Lower lobe of right lung (tissue), 2 donors: ENCODE results near the gene MGRN1. TPM values are rescaled to one million over a fixed set of nuclear protein-coding genes. Genes with fewer than 3 reads are reported as not detected.

ENCODE experiments used
- ATAC-seq, 2 donors: fragments of 200-7000 bp; cut with Tn5 transposase; one replicate each; pipeline ENCODE4 v1.9.1; 2020 to 2022; ENCODE audit warnings: mild to moderate bottlenecking in 2 of 2, moderate library complexity in 2 of 2
- DNase-seq: peaks from one replicate; pipeline ENCODE4 v3.0.0-alpha.2; 2020
- H3K27ac ChIP-seq: fragments of 200-600 bp; one replicate; pipeline ENCODE4 v1.8.0; 2022
- H3K27me3 ChIP-seq: fragments of 200-600 bp; one replicate; pipeline ENCODE4 v1.8.0; 2022; ENCODE audit warnings: low read depth
- H3K36me3 ChIP-seq: fragments of 200-600 bp; one replicate; pipeline ENCODE4 v1.8.0; 2022; ENCODE audit warnings: mild to moderate bottlenecking
- H3K4me1 ChIP-seq: fragments of 200-600 bp; one replicate; pipeline ENCODE4 v1.8.0; 2022
- H3K4me3 ChIP-seq: fragments of 200-600 bp; one replicate; pipeline ENCODE4 v1.8.0; 2022; ENCODE audit warnings: mild to moderate bottlenecking
- H3K9me3 ChIP-seq: fragments of 200-600 bp; one replicate; pipeline ENCODE4 v1.8.0; 2022
- CTCF ChIP-seq: fragments of 200-600 bp; IDR thresholded peaks from one replicate; pipeline ENCODE4 v1.8.0; 2022; ENCODE audit warnings: antibody characterized with exemption, mild to moderate bottlenecking
- intact Hi-C: fragments of 100-400 bp; cut with DNase I; formaldehyde crosslinking; loops from one replicate; pipeline ENCODE4 v1.11.0; 2022
- total RNA-seq: library from RNA; stranded (reverse); fragmentation: NEBNext Ultra II Directional; extraction: Animal tissue kit (Norgen Biotek cat#: 25700); gene quantifications from one replicate; pipeline ENCODE4 v1.2.1, GENCODE V29; 2021
- donor health status: DM: no; HTN: yes; CAD: no; lungs with severe emphysema.

Gene MGRN1
- total RNA-seq, 1 donor from 2014 or later, result 75.7 TPM

- peaks cover 46% of the 10 kb centered on the region for H3K4me1 ChIP-seq
- H3K36me3 ChIP-seq, result no peaks in the 10 kb centered on the region
- no peak for ATAC-seq
- peak overlapping the region; percentile 7 for H3K27ac ChIP-seq
- no peak for DNase-seq
- TF ChIP-seq CTCF, result no peak
- intact Hi-C loops, result no loop called here
- no peak overlapping the region for H3K4me3 ChIP-seq
- no peaks in the 10 kb centered on the region for H3K9me3 ChIP-seq
- no peaks in the 10 kb centered on the region for H3K27me3 ChIP-seq
Observed at GRCh38 chr16:4617880-4618279, 6.7 kb upstream of the MGRN1 start.

GRCh38 chr16:4618645-4619418 lies 5.8 kb upstream of the MGRN1 start:
- intact Hi-C loops, result no loop called here
- Histone ChIP-seq H3K9me3 (no peaks in the 10 kb centered on the region), H3K4me3 (no peak overlapping the region), H3K4me1 (peaks cover 39% of the 10 kb centered on the region), H3K36me3 (no peaks in the 10 kb centered on the region), H3K27ac (peak overlapping the region; percentile 7), H3K27me3 (no peaks in the 10 kb centered on the region)
- no peak for TF ChIP-seq CTCF
- no peak for DNase-seq
- ATAC-seq, result no peak

- Histone ChIP-seq H3K9me3 (no peaks in the 10 kb centered on the region), H3K27ac (peak overlapping the region; percentile 99)
- TF ChIP-seq CTCF, result no peak
Observed at GRCh38 chr16:4623593-4623992, 1.0 kb upstream of the MGRN1 start.

GRCh38 chr16:4624827-4625559 lies 367 bp downstream of the MGRN1 start:
- Histone ChIP-seq H3K36me3 (no peaks in the 10 kb centered on the region), H3K27ac (peak overlapping the region; percentile 99), H3K27me3 (no peaks in the 10 kb centered on the region), H3K4me1 (peaks cover 29% of the 10 kb centered on the region), H3K4me3 (peak overlapping the region; percentile 99), H3K9me3 (no peaks in the 10 kb centered on the region)
- intact Hi-C loops, result no loop called here
- ATAC-seq, result peak; percentile 42 to 60
- no peak for TF ChIP-seq CTCF
- DNase-seq, result peak; percentile 88

More at GRCh38 chr16:4623593-4623992, 1.0 kb upstream of the MGRN1 start:
- Histone ChIP-seq H3K4me3 (peak overlapping the region; percentile 99), H3K27me3 (no peaks in the 10 kb centered on the region), H3K4me1 (peaks cover 34% of the 10 kb centered on the region), H3K36me3 (no peaks in the 10 kb centered on the region)
- ATAC-seq (peak; percentile 0 to 44), DNase-seq (no peak)
- intact Hi-C loops, result no loop called here

- peak overlapping the region; percentile 99 for H3K4me3 ChIP-seq
- TF ChIP-seq CTCF, result no peak
- H3K9me3 ChIP-seq, result no peaks in the 10 kb centered on the region
- DNase-seq (no peak), ATAC-seq (no peak)
- H3K36me3 ChIP-seq, result no peaks in the 10 kb centered on the region
- peaks cover 29% of the 10 kb centered on the region for H3K4me1 ChIP-seq
- intact Hi-C loops, result no loop called here
- no peaks in the 10 kb centered on the region for H3K27me3 ChIP-seq
- peak overlapping the region; percentile 99 for H3K27ac ChIP-seq
Observed at GRCh38 chr16:4625560-4626159, 1.0 kb downstream of the MGRN1 start.
